Activated CD4-positive, alpha-beta T cell treated with anti-CD3 and anti-CD28 coated beads, Interleukin-2, amount 50 U/mL, for 4 hours (primary cell): Measurements from ENCODE around the gene GAPDH.
A peak's percentile ranks its signal among the peaks of the same experiment; 100 is the strongest.
"Not testable (repeated sequence)": the region's sequence is repeated elsewhere in the genome, so short reads cannot be mapped to it uniquely, and the experiment has no call there.

Source experiments
- DNase-seq, 2 experiments: peaks; one replicate each; pipeline ENCODE4 v3.0.0-alpha.2; 2020

The GAPDH gene

DNA sequence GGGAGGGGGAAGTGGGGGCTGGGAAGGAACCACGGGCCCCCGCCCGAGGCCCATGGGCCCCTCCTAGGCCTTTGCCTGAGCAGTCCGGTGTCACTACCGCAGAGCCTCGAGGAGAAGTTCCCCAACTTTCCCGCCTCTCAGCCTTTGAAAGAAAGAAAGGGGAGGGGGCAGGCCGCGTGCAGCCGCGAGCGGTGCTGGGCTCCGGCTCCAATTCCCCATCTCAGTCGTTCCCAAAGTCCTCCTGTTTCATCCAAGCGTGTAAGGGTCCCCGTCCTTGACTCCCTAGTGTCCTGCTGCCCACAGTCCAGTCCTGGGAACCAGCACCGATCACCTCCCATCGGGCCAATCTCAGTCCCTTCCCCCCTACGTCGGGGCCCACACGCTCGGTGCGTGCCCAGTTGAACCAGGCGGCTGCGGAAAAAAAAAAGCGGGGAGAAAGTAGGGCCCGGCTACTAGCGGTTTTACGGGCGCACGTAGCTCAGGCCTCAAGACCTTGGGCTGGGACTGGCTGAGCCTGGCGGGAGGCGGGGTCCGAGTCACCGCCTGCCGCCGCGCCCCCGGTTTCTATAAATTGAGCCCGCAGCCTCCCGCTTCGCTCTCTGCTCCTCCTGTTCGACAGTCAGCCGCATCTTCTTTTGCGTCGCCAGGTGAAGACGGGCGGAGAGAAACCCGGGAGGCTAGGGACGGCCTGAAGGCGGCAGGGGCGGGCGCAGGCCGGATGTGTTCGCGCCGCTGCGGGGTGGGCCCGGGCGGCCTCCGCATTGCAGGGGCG, at the start of gene GAPDH:
GAPDH (plus strand) TSS at position 595 of the 772 bp plus-strand sequence. CDS start 316 bp downstream, outside the sequence.
- DNase-seq: peak; percentile 82 to 86

DNA sequence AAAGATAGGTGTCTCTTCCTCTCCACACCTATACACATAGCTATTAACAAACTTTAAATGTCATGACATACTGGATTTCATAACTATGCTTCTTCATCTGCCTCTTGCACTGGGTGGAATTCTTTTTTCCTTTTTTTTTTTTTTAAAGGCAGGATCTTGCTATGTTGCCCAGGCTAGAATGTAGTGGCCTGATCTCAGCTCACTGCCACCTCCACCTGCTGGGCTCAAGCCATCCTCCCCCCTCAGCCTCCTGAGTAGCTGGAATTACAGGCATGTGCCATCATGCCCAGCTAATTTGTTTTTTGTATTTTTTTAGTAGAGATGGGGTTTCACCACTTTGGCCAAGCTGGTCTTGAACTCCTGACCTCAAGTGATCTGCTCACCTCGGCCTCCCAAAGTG, 46.1 kb upstream of the GAPDH start:
- DNase-seq: no peak

DNA sequence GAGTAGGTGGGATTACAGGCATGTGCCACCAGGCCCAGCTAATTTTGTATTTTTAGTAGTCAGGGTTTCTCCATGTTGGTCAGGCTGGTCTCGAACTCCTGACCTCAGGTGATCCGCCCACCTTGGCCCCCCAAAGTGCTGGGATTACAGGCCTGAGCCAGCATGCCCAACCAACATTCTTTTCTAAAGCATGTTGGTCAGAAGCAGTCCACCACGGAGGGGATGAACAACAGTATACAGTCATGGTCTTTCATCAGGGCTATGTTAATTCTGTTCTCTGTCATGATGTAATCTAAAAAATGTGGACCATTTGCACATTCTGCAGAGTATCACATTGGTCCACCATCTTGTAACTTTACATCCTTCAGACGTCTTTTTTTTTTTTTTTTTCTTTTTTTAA, 44.9 kb upstream of the GAPDH start:
- no peak for DNase-seq

DNA sequence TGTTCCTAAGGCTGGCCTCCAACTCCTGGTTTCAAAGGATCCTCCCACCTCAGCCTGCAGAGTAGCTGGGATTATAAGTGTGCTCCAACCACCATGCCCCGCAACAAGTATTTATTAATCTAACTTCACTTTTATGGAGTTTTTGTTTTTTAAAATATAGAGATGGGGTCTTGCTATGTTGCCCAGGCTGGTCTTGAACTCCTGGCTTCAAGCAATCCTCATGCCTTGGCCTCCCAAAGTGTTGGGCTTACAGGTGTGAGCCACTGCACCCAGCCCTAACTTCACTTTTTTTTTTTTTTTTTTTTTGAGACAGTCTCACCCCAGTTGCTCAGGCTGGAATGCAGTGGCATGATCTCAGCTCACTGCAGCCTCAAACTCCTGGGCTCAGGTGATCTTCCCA, 43.6 kb upstream of the GAPDH start:
- DNase-seq: not testable (repeated sequence)

DNA sequence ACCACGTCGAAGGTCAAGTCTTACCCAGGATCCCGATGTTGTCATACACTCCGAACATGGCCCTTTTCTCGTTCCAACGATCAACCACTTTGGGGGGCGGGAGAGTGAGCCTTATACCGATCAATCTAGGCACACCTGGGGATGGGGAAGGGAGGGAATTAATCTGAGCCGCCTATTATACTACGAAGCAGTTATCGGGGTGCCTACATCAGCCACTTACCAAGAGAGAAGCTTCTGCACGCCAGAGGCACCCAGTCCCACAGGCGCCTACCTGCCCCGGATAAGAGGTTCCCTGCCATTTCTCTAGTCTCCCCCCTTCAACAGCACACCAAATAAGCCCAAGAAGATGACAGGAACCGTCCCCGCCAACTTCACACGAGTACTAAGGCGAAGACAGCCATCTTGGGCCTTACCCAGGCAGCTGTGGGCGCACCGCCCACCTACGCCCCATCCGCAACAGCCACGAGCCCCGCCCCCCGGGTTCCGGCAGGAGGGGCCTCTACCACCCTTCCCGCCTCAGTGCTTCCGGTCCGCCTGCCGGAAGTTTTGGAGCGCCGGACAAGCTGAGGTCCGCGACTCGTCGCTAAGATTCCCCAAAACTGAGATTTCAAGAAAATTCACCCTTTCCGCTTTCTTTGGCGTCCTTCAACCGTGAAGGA, 41.4 kb upstream of the GAPDH start, which contains the start of gene MRPL51:
MRPL51 (minus strand) TSS at position 425 of the 659 bp plus-strand sequence; CDS start at position 299, 126 bp downstream.
- peak; percentile 96 to 97 for DNase-seq

DNA sequence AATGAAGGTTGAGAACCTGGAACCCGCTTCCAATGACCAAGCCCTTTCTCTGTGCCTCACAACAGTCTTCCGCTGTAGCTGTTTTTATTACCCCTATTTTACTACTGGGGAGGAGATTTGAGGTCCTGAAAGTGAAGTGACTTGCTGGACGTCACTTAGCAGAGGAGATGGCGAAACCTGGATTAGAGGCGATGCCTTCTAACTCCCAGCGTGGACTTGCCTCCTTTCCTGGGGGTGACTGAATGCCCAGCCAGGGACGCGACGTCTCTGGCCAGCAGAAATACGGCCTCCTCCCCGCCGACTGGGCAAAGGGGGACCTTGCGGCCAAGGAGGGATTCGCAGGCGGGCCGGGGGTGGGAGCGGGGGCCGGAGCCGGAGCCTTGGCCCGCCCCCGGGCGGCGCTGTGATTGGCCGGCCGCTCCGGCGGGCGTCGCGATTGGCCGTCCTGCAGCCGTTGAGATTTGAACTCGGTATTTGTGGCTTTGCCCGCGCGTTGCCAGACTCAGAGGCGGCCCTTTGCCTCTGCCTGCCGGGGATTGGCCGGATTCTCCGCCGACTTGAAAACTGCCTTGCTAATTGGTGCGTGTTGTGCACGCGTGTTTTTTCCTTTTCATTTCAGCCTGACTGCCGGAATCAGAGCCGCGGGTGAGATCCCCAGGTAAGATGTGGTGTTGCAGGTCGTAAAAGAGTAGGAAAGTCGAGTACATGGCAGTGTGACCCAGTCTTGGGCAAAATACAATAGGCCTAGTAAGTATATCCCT, 40.6 kb upstream of the GAPDH start, which contains the start of gene NCAPD2:
NCAPD2 (plus strand) TSS at position 606 of the 761 bp plus-strand sequence. CDS start 997 bp downstream, outside the sequence.
- peak; percentile 91 to 93 for DNase-seq

DNA sequence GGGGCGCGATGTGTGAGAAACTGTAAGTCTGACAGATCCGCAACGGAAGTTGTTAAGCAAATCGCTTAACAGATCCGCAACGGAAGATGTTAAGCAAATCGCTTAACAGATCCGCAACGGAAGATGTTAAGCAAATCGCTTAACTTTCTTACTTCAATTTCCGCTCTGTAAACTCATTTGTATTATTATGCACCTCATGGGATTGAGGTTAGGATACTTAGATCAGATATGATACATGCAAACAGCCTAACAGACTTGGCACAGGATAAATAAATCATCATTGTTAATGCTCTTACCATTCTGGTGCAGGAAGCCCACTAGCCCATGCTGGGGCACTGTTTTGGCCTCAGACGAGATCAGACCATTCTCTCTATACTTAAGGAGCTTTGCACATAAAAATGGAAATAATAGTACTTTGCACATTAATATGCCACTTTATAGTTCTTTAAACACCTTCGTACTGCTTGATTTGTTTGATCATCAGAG, 40.0 kb upstream of the GAPDH start:
- DNase-seq: no peak

DNA sequence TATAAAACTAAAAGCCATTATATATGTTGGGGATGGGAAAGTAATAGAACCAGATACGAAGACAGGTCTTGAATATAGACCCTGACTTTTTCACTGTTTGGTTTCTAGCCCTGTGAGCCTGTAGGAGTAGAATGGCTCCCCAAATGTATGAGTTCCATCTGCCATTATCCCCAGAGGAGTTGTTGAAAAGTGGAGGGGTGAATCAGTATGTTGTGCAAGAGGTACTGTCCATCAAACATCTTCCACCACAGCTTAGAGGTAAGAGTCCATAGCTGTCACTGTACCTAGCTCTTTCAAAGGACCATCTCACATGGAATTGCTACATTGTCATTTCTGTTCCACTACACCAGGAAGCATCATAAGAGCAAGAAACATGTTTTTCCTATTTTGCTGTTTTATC, 39.3 kb upstream of the GAPDH start:
- no peak for DNase-seq

DNA sequence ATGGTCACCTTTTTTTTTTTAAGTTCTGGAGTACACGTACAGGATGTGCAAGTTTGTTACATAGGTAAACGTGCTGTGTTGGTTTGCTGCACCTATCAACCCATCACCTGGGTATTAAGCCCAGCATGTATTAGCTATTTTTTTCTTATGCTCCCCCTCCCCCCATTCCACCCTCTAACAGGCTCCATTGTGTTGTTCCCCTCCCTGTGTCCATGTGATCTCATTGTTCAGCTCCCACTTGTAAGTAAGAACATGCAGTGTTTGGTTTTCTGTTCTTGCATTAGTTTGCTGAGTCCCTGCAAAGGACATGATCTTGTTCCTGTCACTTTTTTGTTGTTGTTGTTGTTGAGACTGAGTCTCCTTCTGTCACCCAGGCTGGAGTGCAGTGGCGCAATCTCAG, 37.0 kb upstream of the GAPDH start:
- DNase-seq: not testable (repeated sequence)

DNA sequence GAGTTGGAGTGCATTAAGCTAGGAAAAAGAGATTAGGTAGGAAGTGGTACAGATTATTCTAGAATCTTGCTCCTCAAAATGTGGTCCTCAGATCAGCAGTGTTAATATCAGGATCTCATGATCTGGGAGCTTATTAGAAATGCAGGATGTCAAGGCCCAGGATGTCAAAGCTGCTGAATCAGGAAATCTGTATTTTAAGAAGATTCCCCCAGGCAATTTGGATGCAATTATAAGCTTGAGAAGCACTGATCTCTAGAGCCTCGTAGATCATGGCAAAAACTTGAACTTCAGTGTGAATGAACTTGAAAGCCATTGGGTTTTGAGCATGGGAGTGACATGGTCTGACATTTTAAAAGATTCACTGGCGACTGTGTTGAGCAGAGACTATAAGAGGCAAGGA, 33.9 kb upstream of the GAPDH start:
- DNase-seq: no peak

DNA sequence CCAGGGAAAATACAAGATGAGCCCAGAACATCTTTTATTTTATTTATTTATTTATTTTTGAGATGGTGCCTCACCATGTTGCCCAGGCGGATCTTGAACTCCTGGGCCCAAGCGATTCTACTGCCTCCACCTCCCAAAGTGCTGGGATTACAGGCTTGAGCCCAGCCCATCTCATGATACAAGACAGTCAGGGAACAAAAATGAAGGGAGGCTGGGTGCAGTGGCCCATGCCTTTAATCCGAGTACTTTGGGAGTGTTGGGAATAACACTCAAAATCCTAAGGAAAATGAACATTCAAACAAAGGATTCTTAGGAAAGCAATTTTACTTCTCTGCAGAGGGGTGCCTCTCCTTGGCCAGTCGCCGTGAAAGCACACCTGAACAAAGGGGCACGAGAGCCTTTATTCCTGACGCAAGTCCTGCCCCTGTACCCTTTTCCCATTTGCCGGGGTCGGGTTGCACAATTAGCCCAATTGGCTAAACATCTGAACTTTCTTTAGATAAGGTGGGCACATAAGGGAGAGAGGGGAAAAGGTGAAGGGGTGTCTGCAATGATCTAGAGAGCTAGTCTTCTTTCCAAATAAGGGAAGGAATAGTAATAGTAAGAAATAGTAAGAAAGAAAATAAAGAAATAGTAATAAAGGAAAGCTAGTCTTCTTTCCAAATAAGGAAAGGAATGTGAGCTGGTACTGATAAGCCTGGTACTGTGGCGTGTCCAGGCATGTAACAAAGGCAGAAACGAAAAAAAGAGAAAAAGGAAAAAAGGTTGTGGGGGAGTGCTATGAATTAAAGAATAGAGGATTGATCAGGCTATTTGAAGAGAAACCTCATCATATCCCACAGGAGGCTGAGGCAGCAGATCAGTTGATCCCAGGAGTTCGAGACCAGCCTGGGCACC, 27.0 kb upstream of the GAPDH start:
- DNase-seq: no peak

DNA sequence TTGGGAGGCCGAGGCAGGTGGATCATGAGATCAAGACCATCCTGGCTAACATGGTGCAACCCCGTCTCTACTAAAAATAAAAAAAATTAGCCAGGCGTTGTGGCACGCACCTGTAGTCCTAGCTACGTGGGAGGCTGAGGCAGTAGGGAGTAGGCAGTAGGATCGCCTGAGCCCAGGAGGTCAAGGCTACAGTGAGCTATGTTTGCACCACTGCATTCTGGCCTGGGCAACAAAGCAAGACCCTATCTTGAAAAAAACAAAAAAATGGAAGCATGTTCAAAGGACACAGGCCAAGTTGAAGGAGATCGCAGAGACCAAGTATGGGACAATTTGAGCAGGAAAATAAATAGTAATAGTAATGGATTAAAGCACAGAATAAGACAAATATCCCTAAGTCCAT, 26.2 kb upstream of the GAPDH start:
- no peak for DNase-seq

DNA sequence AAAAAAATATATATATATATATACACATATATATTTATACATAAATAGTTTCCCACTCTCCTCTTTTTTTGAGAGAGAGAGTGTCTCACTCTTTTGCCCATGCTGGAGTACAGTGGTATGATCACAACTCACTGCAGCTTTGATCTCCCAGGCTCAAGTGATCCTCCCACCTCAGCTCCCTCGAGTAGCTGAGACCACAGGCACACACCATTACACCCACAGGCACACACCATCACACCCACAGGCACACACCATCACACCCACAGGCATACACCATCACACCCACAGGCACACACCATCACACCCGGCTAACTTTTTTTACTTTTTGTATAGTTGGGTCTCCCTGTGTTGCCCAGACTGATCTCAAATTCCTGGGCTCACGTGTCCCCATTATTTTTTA, 14.1 kb upstream of the GAPDH start:
- no peak for DNase-seq

DNA sequence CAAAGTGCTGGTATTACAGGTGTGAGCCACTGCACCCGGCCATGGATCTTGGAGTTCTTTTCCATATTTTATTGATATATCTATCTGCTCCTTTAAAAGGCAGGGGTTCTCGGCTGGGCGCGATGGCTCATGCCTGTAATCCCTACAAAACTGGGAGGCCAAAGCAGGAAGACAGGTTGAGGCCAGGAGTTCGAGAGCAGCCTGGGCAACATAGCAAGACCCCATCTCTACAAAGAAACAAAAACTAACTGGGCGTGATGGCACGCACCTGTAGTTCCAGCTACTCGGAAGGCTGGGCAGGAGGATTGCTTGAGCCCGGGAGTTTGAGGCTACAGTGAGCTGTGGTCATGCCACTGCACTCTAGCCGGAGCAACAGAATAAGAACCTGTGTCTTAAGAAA, 12.1 kb upstream of the GAPDH start:
- no peak for DNase-seq

DNA sequence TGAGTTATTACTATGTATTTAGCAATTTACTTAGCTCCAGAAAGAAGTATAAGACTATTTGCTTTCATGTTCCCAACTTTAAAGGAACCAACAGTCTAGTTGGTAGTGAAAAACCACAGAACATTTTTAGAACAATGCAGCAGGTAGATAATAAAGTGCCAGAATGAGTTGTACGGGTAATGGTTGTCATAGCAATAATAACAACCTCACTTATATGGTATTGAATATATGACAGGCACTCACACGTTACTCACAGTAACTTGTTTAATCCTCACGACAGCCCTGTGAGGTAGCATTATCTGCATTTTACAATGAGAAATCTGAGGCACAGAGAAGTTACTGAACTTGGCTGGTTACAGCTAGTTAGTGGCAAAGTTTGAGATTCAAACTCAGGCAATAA, 10.6 kb upstream of the GAPDH start:
- no peak for DNase-seq

DNA sequence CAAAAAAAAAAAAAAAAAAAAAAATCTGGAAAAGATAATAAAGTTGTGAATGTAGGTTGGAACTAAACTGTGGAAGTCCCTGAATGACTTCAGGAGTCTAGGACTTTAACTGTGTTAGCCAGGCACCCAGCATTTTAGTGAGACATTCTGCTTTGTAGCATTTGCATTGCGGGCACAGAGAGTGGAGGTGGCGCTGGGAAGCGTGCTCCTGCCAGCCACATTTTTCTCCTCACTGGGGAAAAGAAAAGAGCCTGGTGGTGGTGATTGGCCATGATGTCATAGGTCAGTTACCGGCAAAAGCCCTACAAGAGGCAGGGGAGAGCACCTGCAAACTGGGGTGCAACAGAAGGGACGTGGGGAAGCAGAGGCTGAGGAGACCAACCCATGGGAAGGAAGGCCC, 9.7 kb upstream of the GAPDH start:
- no peak for DNase-seq

DNA sequence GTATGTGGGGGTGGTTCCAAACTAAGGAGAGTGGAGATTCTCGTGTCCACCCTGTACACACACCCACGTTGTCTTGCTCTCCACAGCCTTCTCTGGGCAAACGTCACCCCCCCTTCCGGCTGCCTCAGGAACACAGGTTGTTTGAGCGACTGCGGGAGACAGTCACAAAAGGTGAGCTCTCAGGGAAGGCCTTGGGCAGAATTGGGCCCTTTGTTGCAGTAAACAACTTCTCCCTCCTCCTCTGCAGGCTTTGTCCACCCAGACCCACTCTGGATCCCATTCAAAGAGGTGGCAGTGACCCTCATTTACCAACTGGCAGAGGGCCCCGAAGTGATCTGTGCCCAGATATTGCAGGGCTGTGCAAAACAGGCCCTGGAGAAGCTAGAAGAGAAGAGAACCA, 8.1 kb upstream of the GAPDH start:
- no peak for DNase-seq

DNA sequence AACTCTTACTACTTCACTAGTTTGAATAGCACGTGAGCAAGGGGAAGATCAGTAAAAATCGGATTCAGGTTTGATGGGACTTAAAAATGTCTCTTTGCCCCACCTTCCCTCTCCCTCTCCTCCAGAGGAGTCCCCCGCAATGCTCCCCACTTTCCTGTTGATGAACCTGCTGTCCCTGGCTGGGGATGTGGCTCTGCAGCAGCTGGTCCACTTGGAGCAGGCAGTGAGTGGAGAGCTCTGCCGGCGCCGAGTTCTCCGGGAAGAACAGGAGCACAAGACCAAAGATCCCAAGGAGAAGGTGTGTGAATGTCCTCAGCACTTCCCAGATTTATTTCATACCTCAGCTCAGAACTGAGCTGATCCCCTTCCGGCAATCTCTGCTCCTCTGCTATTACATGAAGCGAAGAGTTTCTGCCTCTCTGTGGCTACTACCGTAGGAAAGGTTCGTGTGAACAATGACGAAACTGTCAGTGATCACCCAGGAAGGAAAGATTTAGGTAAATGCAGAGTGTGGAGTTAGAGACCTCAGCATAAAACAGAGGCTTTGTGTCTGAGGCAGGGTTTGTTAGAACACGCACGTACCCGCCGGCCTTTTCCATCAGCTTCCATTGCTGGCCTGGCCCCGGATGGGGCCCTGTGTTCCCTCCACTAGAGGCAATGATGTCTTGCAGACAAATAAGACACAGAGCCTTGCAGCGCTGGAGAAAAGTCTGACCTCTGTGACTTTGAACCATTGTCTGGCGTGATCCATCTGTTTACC, 7.4 kb upstream of the GAPDH start:
- no peak for DNase-seq

DNA sequence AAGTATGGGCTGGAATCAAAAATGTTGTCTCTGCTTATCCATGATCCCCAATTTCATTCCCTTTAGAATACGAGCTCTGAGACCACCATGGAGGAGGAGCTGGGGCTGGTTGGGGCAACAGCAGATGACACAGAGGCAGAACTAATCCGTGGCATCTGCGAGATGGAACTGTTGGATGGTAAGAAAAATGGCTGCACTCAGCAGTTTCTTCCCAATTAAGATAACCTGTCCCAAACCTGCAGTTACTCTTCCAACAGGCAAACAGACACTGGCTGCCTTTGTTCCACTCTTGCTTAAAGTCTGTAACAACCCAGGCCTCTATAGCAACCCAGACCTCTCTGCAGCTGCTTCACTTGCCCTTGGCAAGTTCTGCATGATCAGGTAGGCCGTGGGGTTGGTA, 6.6 kb upstream of the GAPDH start:
- DNase-seq: no peak

DNA sequence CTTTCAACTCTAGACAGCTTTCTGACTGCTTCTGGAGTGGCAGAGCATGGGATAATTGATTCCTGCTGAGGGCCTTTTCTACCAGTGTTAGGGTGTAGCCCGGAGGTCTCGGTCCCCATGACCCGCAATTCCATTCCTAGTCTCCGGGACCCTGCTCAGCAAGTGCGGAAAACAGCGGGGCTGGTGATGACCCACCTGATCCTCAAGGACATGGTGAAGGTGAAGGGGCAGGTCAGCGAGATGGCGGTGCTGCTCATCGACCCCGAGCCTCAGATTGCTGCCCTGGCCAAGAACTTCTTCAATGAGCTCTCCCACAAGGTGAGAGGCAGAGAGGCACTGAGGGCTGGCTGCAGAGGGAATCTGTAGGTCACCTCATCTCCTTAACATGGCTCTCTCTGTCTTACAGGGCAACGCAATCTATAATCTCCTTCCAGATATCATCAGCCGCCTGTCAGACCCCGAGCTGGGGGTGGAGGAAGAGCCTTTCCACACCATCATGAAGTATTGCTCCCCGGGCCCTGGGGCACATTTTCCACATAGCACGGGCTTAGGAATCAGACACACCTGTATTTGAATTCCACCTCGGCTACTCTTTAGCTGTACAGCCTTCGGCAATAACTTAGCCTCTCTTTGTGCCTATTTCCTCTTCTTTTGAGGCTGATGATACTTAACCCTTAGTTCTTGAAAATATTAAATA, 5.6 kb upstream of the GAPDH start:
- DNase-seq: no peak

DNA sequence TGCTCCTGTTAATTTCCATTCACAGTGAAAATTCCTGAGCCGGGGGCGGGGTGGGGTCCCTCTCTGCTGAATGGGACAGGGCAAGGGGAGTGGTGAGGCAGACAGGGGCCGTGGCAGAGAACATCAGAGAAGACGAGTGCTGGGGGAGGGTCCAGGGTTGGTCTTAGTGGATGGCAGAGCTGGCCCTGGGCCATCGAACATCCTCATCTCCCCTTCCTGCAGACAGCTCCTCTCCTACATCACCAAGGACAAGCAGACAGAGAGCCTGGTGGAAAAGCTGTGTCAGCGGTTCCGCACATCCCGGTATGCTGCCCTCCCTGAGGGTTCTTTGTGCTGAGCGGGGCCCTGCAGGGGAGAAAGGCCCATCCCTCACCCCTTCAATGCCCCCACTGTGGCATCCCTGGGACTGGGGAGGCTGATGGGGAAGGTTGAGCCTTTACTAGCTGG, 5.0 kb upstream of the GAPDH start:
- no peak for DNase-seq
